K562 (cell line): ENCODE results near the gene OBSCN. TPM values are rescaled to one million over a fixed set of nuclear protein-coding genes. Genes with fewer than 3 reads are reported as not detected.

Source experiments
- ATAC-seq: fragments of 200-7000 bp; cut with Tn5 transposase; 3 replicates; pipeline ENCODE4 v1.9.1; 2020; ENCODE audit warnings: moderate library complexity
- BruUV-seq: library from RNA; stranded (reverse); fragments of 400-500 nt; replicated peaks from 2 replicates; lab custom pipeline; 2021; lab: Mats Ljungman, UMichigan
- CTCF ChIA-PET: fragments of 300-600 bp; formaldehyde crosslinking; extraction: SDS; loops from one replicate; lab custom pipeline; 2021; ENCODE audit warnings: low intra/inter-chr PET ratio; lab: Yijun Ruan, JAX
- POLR2A ChIA-PET: fragments of 300-600, 350-650 bp; sonication (Branson Sonifier 250); formaldehyde crosslinking; extraction: SDS; loops from one replicate; lab custom pipeline; 2021; ENCODE audit warnings: antibody characterized with exemption, inconsistent platforms; lab: Yijun Ruan, JAX
- DNase-seq, 4 experiments: peaks; one replicate each; pipeline versions ENCODE4 v3.0.0 to v3.0.0-alpha.2; 2011 to 2018; ENCODE audit warnings: low spot score in 3 of 4, mixed read lengths in 3 of 4; ENCODE audit errors: extremely low read depth in 1 of 4
- FAIRE-seq: peaks from 2 replicates; lab custom pipeline; 2011; peaks lifted over from hg19 to GRCh38; lab: Jason Lieb, UNC
- H2AFZ ChIP-seq: 2 replicates; pipeline ENCODE4 v1.6.0; 2011; ENCODE audit warnings: low read depth, low read length, control low read depth, inconsistent platforms
- H3K27ac ChIP-seq: fragments of 200-600 bp; 3 replicates; pipeline ENCODE4 v1.8.0; 2011; ENCODE audit warnings: low read depth, mild to moderate bottlenecking, control low read depth, inconsistent platforms, low read length, moderate library complexity, mixed read lengths; ENCODE audit errors: extremely low read depth
- H3K27me3 ChIP-seq, 2 experiments: fragments of 300-600 bp in 1 of 2; 2 replicates in 1 of 2; 3 replicates in 1 of 2; pipeline versions ENCODE4 v1.6.0 to v1.8.0; 2011; ENCODE audit warnings: inconsistent platforms in 2 of 2, low read length in 2 of 2, mild to moderate bottlenecking in 1 of 2, mixed read lengths in 1 of 2, moderate library complexity in 1 of 2; ENCODE audit not compliant: control insufficient read depth in 2 of 2, insufficient read depth in 2 of 2
- H3K36me3 ChIP-seq: fragments of 300-600 bp; 3 replicates; pipeline ENCODE4 v1.8.0; 2011; ENCODE audit warnings: mild to moderate bottlenecking, low read length, inconsistent platforms; ENCODE audit not compliant: control insufficient read depth, insufficient read depth
- H3K4me1 ChIP-seq, 2 experiments: fragments of 200-600 bp in 1 of 2; replicated peaks in 1 of 2; 2 replicates in 1 of 2; 3 replicates in 1 of 2; pipeline versions ENCODE4 v1.5.1 to v1.8.0; 2011; ENCODE audit warnings: inconsistent platforms in 2 of 2, low read length in 2 of 2, mild to moderate bottlenecking in 1 of 2, mixed read lengths in 1 of 2, moderate library complexity in 1 of 2; ENCODE audit not compliant: control insufficient read depth in 2 of 2, insufficient read depth in 2 of 2
- H3K4me2 ChIP-seq: 2 replicates; pipeline ENCODE4 v1.6.1; 2011; ENCODE audit warnings: low read length, control low read depth, inconsistent platforms, mixed read lengths; ENCODE audit not compliant: insufficient read depth
- H3K4me3 ChIP-seq: fragments of 200-600 bp; sonication (generic), shearing (Covaris generic); 2 replicates; pipeline ENCODE4 v1.5.1; 2016; ENCODE audit warnings: control low read depth, inconsistent platforms
- H3K79me2 ChIP-seq: fragments of 200-600 bp; 3 replicates; pipeline ENCODE4 v1.8.0; 2011; ENCODE audit warnings: low read length, inconsistent platforms; ENCODE audit not compliant: control insufficient read depth, insufficient read depth
- H3K9ac ChIP-seq, 2 experiments: 2 replicates each; pipeline versions ENCODE4 v1.6.0 to v1.6.1; 2011; ENCODE audit warnings: low read depth in 2 of 2, low read length in 2 of 2, control low read depth in 1 of 2, inconsistent platforms in 1 of 2, mild to moderate bottlenecking in 1 of 2, mixed read lengths in 1 of 2; ENCODE audit not compliant: insufficient read depth in 1 of 2
- H3K9me1 ChIP-seq: one replicate; pipeline ENCODE4 v1.6.0; 2011; ENCODE audit warnings: inconsistent platforms, mild to moderate bottlenecking, low read length, moderate library complexity; ENCODE audit not compliant: control insufficient read depth, insufficient read depth
- H3K9me3 ChIP-seq: replicated peaks from 2 replicates; pipeline ENCODE4 v1.5.1; 2011; ENCODE audit warnings: low read depth, low read length, inconsistent platforms; ENCODE audit not compliant: control insufficient read depth, insufficient read depth
- H4K20me1 ChIP-seq: replicated peaks from 2 replicates; pipeline ENCODE4 v1.6.1; 2011; ENCODE audit warnings: low read length, inconsistent platforms, mixed read lengths; ENCODE audit not compliant: control insufficient read depth, insufficient read depth
- CBX3 ChIP-seq, 2 experiments: IDR thresholded peaks; 1 replicate in 1 of 2; 2 replicates in 1 of 2; pipeline ENCODE4 v1.6.1; 2012; ENCODE audit warnings: inconsistent platforms in 2 of 2, low read length in 2 of 2, borderline replicate concordance in 1 of 2, control low read depth in 1 of 2
- CEBPB ChIP-seq: fragments of 450-650 bp; IDR thresholded peaks from 2 replicates; pipeline ENCODE4 v1.6.1; 2016; ENCODE audit warnings: missing genetic modification characterization, missing compliant biosample characterization
- EP400 ChIP-seq: fragments of 450-650 bp; IDR thresholded peaks from 2 replicates; pipeline ENCODE4 v1.6.1; 2017; ENCODE audit warnings: antibody characterized with exemption, mild to moderate bottlenecking, moderate library complexity
- IFI16 ChIP-seq: fragments of 250-450 bp; sonication (Bioruptor Pico); IDR thresholded peaks from 2 replicates; pipeline ENCODE4 v2.1.2; 2022; ENCODE audit warnings: mild to moderate bottlenecking, inconsistent platforms
- KLF1 ChIP-seq: fragments of 450-650 bp; IDR thresholded peaks from 2 replicates; pipeline ENCODE4 v1.6.1; 2016; ENCODE audit warnings: missing genetic modification characterization, missing compliant biosample characterization
- POLR2H ChIP-seq: IDR thresholded peaks from 2 replicates; pipeline ENCODE4 v1.6.1; 2016; ENCODE audit warnings: missing genetic modification characterization, low read depth, mild to moderate bottlenecking, control low read depth, missing compliant biosample characterization, moderate library complexity
- REST ChIP-seq, 2 experiments: fragments of 450-650 bp; formaldehyde crosslinking in 1 of 2; IDR thresholded peaks; 2 replicates each; pipeline versions ENCODE4 v1.4.0 to v1.6.1; 2014 to 2020; ENCODE audit warnings: mild to moderate bottlenecking in 2 of 2, borderline replicate concordance in 1 of 2, low read depth in 1 of 2
- in situ Hi-C: fragments of 300-500 bp; cut with MboI; formaldehyde crosslinking; loops from 4 replicates; pipeline ENCODE4 v1.15.0; 2018; ENCODE audit warnings: inconsistent platforms, mixed read lengths
- intact Hi-C: fragments of 100-400 bp; cut with micrococcal nuclease; formaldehyde crosslinking; loops from 2 replicates; pipeline ENCODE4 v1.14.2; 2022
- polyA plus RNA-seq, 8 experiments: library from polyadenylated mRNA; depleted of rRNA in 4 of 8; stranded (reverse) in 5 of 8; unstranded in 3 of 8; fragments of >200 nt; fragmentation: Nextera tagmentation in 2 of 8; fragmentation: Illumina TruSeq in 1 of 8; extraction: Ambion mirVana in 2 of 8; extraction: Trizol in 1 of 8; gene quantifications; 2 replicates each; pipeline versions ENCODE4 v1.2.1 to v1.2.3, GENCODE V29; 2011 to 2014; ENCODE audit warnings: inconsistent platforms in 1 of 8, missing spikeins in 1 of 8
- total RNA-seq, 7 experiments: library from RNA; depleted of rRNA in 6 of 7; stranded (reverse); fragments of >200 nt in 6 of 7; fragmentation: Illumina TruSeq in 2 of 7; extraction: Trizol in 2 of 7; gene quantifications; 2 replicates each; pipeline versions ENCODE4 v1.2.1 to v1.2.3, GENCODE V29; 2011 to 2021; ENCODE audit warnings: low replicate concordance in 1 of 7
- TF ChIP-seq, protein P1 (sequence below), 3 experiments: fragments of 200-800 bp in 1 of 3; sonication (Bioruptor generic) in 1 of 3; sonication (generic) in 1 of 3; formaldehyde crosslinking in 1 of 3; IDR thresholded peaks; 2 replicates each; pipeline versions ENCODE4 v1.6.1 to v1.8.0; 2016 to 2022; ENCODE audit warnings: mild to moderate bottlenecking in 2 of 3, missing compliant biosample characterization in 2 of 3, missing genetic modification characterization in 2 of 3, missing genetic modification reagents in 1 of 3

The OBSCN gene
- total and polyA plus RNA-seq, 9 of the 15 experiments (the other 6 are each of a cell fraction or from before 2014, with no cell fraction given): 0.18 to 19.7 (median 3.6) TPM

DNA sequence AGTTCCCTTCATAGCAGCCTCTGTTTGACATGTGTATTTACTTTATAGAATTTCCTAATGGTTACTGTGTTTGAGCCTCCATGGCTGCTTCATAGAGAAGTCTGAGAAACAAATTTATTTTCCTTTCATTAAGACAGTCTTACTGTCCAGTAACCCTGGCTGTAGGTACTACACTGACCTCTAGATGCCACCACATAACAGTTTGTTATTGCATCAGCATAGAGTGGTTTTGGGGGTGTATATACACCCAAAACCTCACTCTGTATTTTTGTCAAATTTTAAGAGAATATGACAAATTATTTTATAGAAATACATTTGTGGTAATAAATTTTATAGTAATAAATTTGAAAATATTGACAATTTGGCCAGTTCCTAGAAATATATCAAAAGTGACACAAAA lies 57.3 kb downstream of the OBSCN start:
- no peaks in the 10 kb centered on the region for H3K27me3 ChIP-seq
- H3K4me1 ChIP-seq: peaks cover 4 to 21% of the 10 kb centered on the region in 2 experiments; a peak in 4 of 5 replicates
- no peaks in the 10 kb centered on the region for H3K79me2 ChIP-seq
- H3K36me3 ChIP-seq: no peaks in the 10 kb centered on the region
- no peak overlapping the region for H3K4me2 ChIP-seq
- BruUV-seq: no TSS peak
- no peaks in the 10 kb centered on the region for H3K9me1 ChIP-seq
- POLR2A ChIA-PET: no interaction called here
- H3K4me3 ChIP-seq: no peak overlapping the region
- H3K27ac ChIP-seq: no peak overlapping the region
- in situ Hi-C loops (no loop called here), intact Hi-C loops (loop anchor here (1.0 to 5.0 kb wide), 3 partner anchors 133 to 250 kb away; a partner anchor contains a TSS)
- DNase-seq (peak; percentile 53 to 67 (median 60)), ATAC-seq (peak; percentile 84), FAIRE-seq (peak; percentile 15)
- CTCF ChIA-PET: interaction anchor here (0.8 kb wide), 1 partner anchor 250 kb away, joined by 4 read pairs; no protein-coding TSS in a partner anchor
- H3K9me3 ChIP-seq: no peaks in the 10 kb centered on the region
- no peak overlapping the region for H3K9ac ChIP-seq
- no peaks in the 10 kb centered on the region for H4K20me1 ChIP-seq
- H2AFZ ChIP-seq: no peak overlapping the region
- peak; percentile 46; the same call in 1 of the 2 replicates for TF ChIP-seq EP400
- peak in 1 of 2 experiments; percentile 18; a peak in 1 of 3 replicates for TF ChIP-seq CBX3 (IDR thresholded peaks at IDR 0.05; ENCODE audit: borderline replicate concordance in 1 of 2, low read length in 2 of 2)
- peak; percentile 54; the same call in 1 of the 2 replicates for TF ChIP-seq POLR2H (tag)
- peak; percentile 74 for TF ChIP-seq CEBPB (tag)
- TF ChIP-seq KLF1: no peak
- peak; percentile 30; the same call in 1 of the 2 replicates for TF ChIP-seq REST (IDR thresholded peaks at IDR 0.05; ENCODE audit: borderline replicate concordance)
- no peak for TF ChIP-seq REST (CRISPR knock-in tag; IDR thresholded peaks at IDR 0.05; ENCODE audit: low read depth)
- TF ChIP-seq IFI16 (CRISPR knock-in tag): no peak
- TF ChIP-seq, protein P1, sequence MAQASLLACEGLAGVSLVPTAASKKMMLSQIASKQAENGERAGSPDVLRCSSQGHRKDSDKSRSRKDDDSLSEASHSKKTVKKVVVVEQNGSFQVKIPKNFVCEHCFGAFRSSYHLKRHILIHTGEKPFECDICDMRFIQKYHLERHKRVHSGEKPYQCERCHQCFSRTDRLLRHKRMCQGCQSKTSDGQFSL (CRISPR knock-in tag; IDR thresholded peaks at IDR 0.05): no peak
- TF ChIP-seq, protein P1 (tag; IDR thresholded peaks at IDR 0.05): peak in 1 of 2 experiments; percentile 75; a peak in 2 of 4 replicates
